Suprapubic skin (tissue), 3 donors: ENCODE data around the gene CLECL1.

Experiments
- CTCF ChIP-seq, 2 donors: fragments of 200-600 bp in 1 of 2; fragments of 450-650 bp in 1 of 2; sonication (generic) in 1 of 2; IDR thresholded peaks; one replicate each; pipeline ENCODE4 v1.5.1; 2016 to 2019; ENCODE audit warnings: antibody characterized with exemption in 2 of 2, mild to moderate bottlenecking in 1 of 2, moderate library complexity in 1 of 2
- EP300 ChIP-seq: sonication (generic); formaldehyde crosslinking; IDR thresholded peaks from one replicate; pipeline ENCODE4 v1.6.1; 2017; ENCODE audit warnings: antibody characterized with exemption
- POLR2A ChIP-seq, 2 donors: fragments of 450-650 bp; IDR thresholded peaks; one replicate each; pipeline ENCODE4 v1.6.1; 2017; ENCODE audit warnings: antibody characterized with exemption in 2 of 2, mild to moderate bottlenecking in 2 of 2, moderate library complexity in 2 of 2

- TF ChIP-seq POLR2A (IDR thresholded peaks at IDR 0.05) (no peak), CTCF (IDR thresholded peaks at IDR 0.05) (no peak), EP300 (no peak)
Measured at GRCh38 chr12:9761419-9761781, 28.5 kb upstream of the CLECL1 start.
